ENCODE measurements around the gene DAP.

GRCh38 chr5:10630126-10630525 is 130.9 kb downstream of the DAP start:
- TF ChIP-seq SIN3B (IDR thresholded peaks at IDR 0.05; ENCODE audit: low read length) (no peak), MAX (IDR thresholded peaks at IDR 0.05) (no peak), CREB1 (IDR thresholded peaks at IDR 0.05) (no peak), CREB1 (CRISPR knock-in tag; IDR thresholded peaks at IDR 0.05) (no peak), FOSL2 (CRISPR knock-in tag; IDR thresholded peaks at IDR 0.05) (no peak), PATZ1 (CRISPR knock-in tag; IDR thresholded peaks at IDR 0.05) (no peak), USF2 (IDR thresholded peaks at IDR 0.05; ENCODE audit: low read depth, low read length) (no peak), USF2 (CRISPR knock-in tag; IDR thresholded peaks at IDR 0.05; ENCODE audit: borderline replicate concordance) (no peak), CTCF (CRISPR knock-in tag; IDR thresholded peaks at IDR 0.05) (no peak), ZBTB44 (CRISPR knock-in tag; IDR thresholded peaks at IDR 0.05) (no peak), ZNF276 (CRISPR knock-in tag; IDR thresholded peaks at IDR 0.05; ENCODE audit: low read depth) (no peak), ZNF331 (CRISPR knock-in tag; IDR thresholded peaks at IDR 0.05) (no peak), ZNF720 (CRISPR knock-in tag; IDR thresholded peaks at IDR 0.05) (no peak), CBFB (CRISPR knock-in tag; IDR thresholded peaks at IDR 0.05) (no peak), ZFX (CRISPR knock-in tag; IDR thresholded peaks at IDR 0.05; ENCODE audit: low read depth) (no peak)

All from HepG2 (cell line).